Measurements from ENCODE around the gene SLC4A11. TPM values are rescaled to one million over a fixed set of nuclear protein-coding genes. Genes with fewer than 3 reads are reported as not detected.

The SLC4A11 gene
- polyA plus RNA-seq, 1 of the 3 experiments (the other 2 are of a cell fraction), result 2.7 TPM

- Histone ChIP-seq H3K79me2 (ENCODE audit: insufficient read depth) (peaks cover 33% of the 10 kb centered on the region), H3K9ac (peak overlapping the region; percentile 81), H3K4me3 (ENCODE audit: low read depth in 2 of 2, low read length in 1 of 2) (peak overlapping the region; percentile 81 to 90), H3F3A (replicated peaks; ENCODE audit: insufficient read depth) (no peaks in the 10 kb centered on the region), H3K4me2 (peak overlapping the region; percentile 99), H3K36me3 (replicated peaks in 1 of 2; ENCODE audit: control insufficient read depth in 1 of 2, insufficient read depth in 2 of 2, low read length in 1 of 2) (peaks cover 8 to 15% of the 10 kb centered on the region in 2 experiments), H3K27me3 (ENCODE audit: insufficient read depth) (no peaks in the 10 kb centered on the region), H3K9me3 (no peaks in the 10 kb centered on the region), H3K4me1 (ENCODE audit: control insufficient read depth in 1 of 2, insufficient read depth in 2 of 2, low read depth in 1 of 2, low read length in 1 of 2) (peaks cover 5 to 11% of the 10 kb centered on the region in 2 experiments; a peak in 2 of 4 replicates), H3K9me2 (no peaks in the 10 kb centered on the region), H3K27ac (ENCODE audit: low read depth in 2 of 2, low read length in 1 of 2) (no peak overlapping the region; a peak in 1 of 4 replicates), H2AFZ (ENCODE audit: low read depth) (no peak overlapping the region), H4K20me1 (ENCODE audit: insufficient read depth) (no peaks in the 10 kb centered on the region)
- DNase-seq, result no peak
- 38% methylated on average over 9 of the region's 9 CpGs for WGBS (ENCODE audit: low lambda C conversion rate)
- ChIA-PET POLR2A (interaction anchor here (0.7 kb wide), 1 partner anchor 42 kb away, joined by 3 read pairs; no protein-coding TSS in a partner anchor), CTCF (interaction anchor here (0.5 to 1.7 kb wide), 5 partner anchors 14 to 868 kb away, joined by 3 to 8 read pairs (median 3); no protein-coding TSS in a partner anchor)
- TF ChIP-seq RXRA (IDR thresholded peaks at IDR 0.05; ENCODE audit: borderline replicate concordance, low read depth), result no peak
- TF ChIP-seq EZH2phosphoT487 (IDR thresholded peaks at IDR 0.05; ENCODE audit: borderline replicate concordance, low read depth), result no peak
- TF ChIP-seq CHD2 (IDR thresholded peaks at IDR 0.05; ENCODE audit: low read length, partially characterized antibody), result no peak
- no peak for TF ChIP-seq PBX3 (IDR thresholded peaks at IDR 0.05)
- no peak for TF ChIP-seq NRF1 (IDR thresholded peaks at IDR 0.05; ENCODE audit: low read depth, low read length)
- no peak for TF ChIP-seq FOSL2 (IDR thresholded peaks at IDR 0.05; ENCODE audit: borderline replicate concordance, low read depth)
- TF ChIP-seq USF1 (IDR thresholded peaks at IDR 0.05; ENCODE audit: borderline replicate concordance, low read depth), result no peak
- TF ChIP-seq CTCF (IDR thresholded peaks at IDR 0.05), result no peak
- no peak for TF ChIP-seq EP300 (IDR thresholded peaks at IDR 0.05; ENCODE audit: borderline replicate concordance in 1 of 2, low read depth in 1 of 2, low read length in 1 of 2)
- TF ChIP-seq ZBTB33 (IDR thresholded peaks at IDR 0.05; ENCODE audit: borderline replicate concordance, low read depth), result no peak
- no peak for TF ChIP-seq NFIC (IDR thresholded peaks at IDR 0.05; ENCODE audit: borderline replicate concordance)
- TF ChIP-seq TCF12 (IDR thresholded peaks at IDR 0.05), result no peak
- TF ChIP-seq TAF1 (IDR thresholded peaks at IDR 0.05; ENCODE audit: borderline replicate concordance, low read depth, low read length), result no peak
- no peak for TF ChIP-seq RAD21 (IDR thresholded peaks at IDR 0.05; ENCODE audit: low read length)
- TF ChIP-seq POLR2AphosphoS5 (IDR thresholded peaks at IDR 0.05; ENCODE audit: low read depth, low read length), result no peak
- TF ChIP-seq ELF1 (IDR thresholded peaks at IDR 0.05), result no peak
- no peak for TF ChIP-seq TEAD4 (IDR thresholded peaks at IDR 0.05; ENCODE audit: borderline replicate concordance, insufficient read depth)
- no peak for TF ChIP-seq REST (IDR thresholded peaks at IDR 0.05; ENCODE audit: low read depth, low read length)
Measured at GRCh38 chr20:3202965-3203314, 36.0 kb downstream of the SLC4A11 start.
